ENCODE results near the gene NCOA1.

DNA sequence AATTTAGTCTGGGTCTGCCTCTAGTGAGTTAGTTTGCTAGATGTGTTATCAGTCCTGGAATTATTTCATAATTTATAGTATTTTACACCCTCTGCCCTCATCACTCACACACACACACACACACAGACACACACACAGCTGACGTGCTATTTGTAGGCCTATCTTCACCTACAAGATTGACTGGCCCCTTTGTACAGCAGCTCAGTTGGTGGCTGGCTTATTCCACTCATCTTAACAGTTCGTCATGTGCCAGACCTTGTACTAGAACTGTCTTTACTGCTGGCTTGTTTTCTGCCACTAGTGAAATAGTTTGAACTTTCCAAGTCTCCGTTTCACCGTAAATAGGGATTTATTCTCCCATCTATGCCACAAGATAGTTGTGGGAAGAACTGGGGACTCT is 323.5 kb downstream of the NCOA1 start:
- TF ChIP-seq, protein P1, sequence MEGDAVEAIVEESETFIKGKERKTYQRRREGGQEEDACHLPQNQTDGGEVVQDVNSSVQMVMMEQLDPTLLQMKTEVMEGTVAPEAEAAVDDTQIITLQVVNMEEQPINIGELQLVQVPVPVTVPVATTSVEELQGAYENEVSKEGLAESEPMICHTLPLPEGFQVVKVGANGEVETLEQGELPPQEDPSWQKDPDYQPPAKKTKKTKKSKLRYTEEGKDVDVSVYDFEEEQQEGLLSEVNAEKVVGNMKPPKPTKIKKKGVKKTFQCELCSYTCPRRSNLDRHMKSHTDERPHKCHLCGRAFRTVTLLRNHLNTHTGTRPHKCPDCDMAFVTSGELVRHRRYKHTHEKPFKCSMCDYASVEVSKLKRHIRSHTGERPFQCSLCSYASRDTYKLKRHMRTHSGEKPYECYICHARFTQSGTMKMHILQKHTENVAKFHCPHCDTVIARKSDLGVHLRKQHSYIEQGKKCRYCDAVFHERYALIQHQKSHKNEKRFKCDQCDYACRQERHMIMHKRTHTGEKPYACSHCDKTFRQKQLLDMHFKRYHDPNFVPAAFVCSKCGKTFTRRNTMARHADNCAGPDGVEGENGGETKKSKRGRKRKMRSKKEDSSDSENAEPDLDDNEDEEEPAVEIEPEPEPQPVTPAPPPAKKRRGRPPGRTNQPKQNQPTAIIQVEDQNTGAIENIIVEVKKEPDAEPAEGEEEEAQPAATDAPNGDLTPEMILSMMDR (IDR thresholded peaks at IDR 0.05) = no peak
- TF ChIP-seq POLR2AphosphoS5 (IDR thresholded peaks at IDR 0.05) (no peak), EP300 (IDR thresholded peaks at IDR 0.05) (no peak)

Data from gastroesophageal sphincter (tissue), 3 donors.